ENCODE results near the gene KRT6C.
"Not testable (repeated sequence)": the region's sequence is repeated elsewhere in the genome, so short reads cannot be mapped to it uniquely, and the experiment has no call there.

KRT6C gene

GRCh38 chr12:52454411-52455201 is 19.0 kb downstream of the KRT6C start:
- DNase-seq = no peak

GRCh38 chr12:52452101-52452500 is 21.5 kb downstream of the KRT6C start, which contains the start of gene KRT6B:
Gene KRT6B, minus strand, starts transcription at chr12:52452146. Its CDS starts 68 bp downstream, at chr12:52452078.
- DNase-seq = no peak

- no peak for DNase-seq
Measured at GRCh38 chr12:52448228-52448627, 25.4 kb downstream of the KRT6C start.

- DNase-seq = not testable (repeated sequence)
Measured at GRCh38 chr12:52447196-52447595, 26.4 kb downstream of the KRT6C start.

- no peak for DNase-seq
Measured at GRCh38 chr12:52446367-52447045, 27.1 kb downstream of the KRT6C start.

- no peak for DNase-seq
Measured at GRCh38 chr12:52445876-52446275, 27.7 kb downstream of the KRT6C start.

GRCh38 chr12:52444647-52445595 is 28.7 kb downstream of the KRT6C start:
- no peak for DNase-seq

- no peak for DNase-seq
Measured at GRCh38 chr12:52443966-52444365, 29.6 kb downstream of the KRT6C start.

GRCh38 chr12:52442600-52443061 is 31.0 kb downstream of the KRT6C start:
- no peak for DNase-seq

- no peak for DNase-seq
Measured at GRCh38 chr12:52441320-52441911, 32.2 kb downstream of the KRT6C start.

- DNase-seq = no peak
Measured at GRCh38 chr12:52440821-52441319, 32.7 kb downstream of the KRT6C start.

GRCh38 chr12:52439845-52440244 is 33.8 kb downstream of the KRT6C start:
- DNase-seq = no peak

- DNase-seq = no peak
Measured at GRCh38 chr12:52439420-52439819, 34.2 kb downstream of the KRT6C start.

GRCh38 chr12:52438305-52439301 is 35.0 kb downstream of the KRT6C start:
- no peak for DNase-seq

GRCh38 chr12:52437508-52437907 is 36.1 kb downstream of the KRT6C start:
- no peak for DNase-seq

- no peak for DNase-seq
Measured at GRCh38 chr12:52436828-52437474, 36.7 kb downstream of the KRT6C start.

- DNase-seq = no peak
Measured at GRCh38 chr12:52436000-52436827, 37.4 kb downstream of the KRT6C start.

GRCh38 chr12:52435659-52435999 is 38.0 kb downstream of the KRT6C start:
- no peak for DNase-seq

- DNase-seq = no peak
Measured at GRCh38 chr12:52434760-52435530, 38.7 kb downstream of the KRT6C start.

All from NCI-H1694 treated with DMSO at 0.1 percent for 48 hours (cell line).